ENCODE data around the gene MVK.

DNA sequence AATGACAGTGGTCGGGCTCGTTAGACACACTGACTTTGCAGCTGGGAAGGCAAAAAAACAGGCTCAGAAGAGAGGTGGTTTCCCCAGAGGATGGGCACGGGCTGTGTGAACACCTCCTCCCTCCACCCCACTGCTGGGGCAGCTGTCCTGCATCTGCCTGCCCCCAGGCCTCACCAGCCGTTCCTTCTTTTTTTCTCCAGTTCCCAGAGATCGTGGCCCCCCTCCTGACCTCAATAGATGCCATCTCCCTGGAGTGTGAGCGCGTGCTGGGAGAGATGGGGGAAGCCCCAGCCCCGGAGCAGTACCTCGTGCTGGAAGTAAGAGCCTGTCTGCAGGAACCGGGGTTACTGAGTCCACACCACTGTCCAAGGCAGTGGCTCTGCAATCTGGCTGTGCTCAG lies 17.4 kb downstream of the MVK start:
- no peak for TF ChIP-seq EZH2 (IDR thresholded peaks at IDR 0.05; ENCODE audit: insufficient read depth, low read length)
- TF ChIP-seq, protein P1, sequence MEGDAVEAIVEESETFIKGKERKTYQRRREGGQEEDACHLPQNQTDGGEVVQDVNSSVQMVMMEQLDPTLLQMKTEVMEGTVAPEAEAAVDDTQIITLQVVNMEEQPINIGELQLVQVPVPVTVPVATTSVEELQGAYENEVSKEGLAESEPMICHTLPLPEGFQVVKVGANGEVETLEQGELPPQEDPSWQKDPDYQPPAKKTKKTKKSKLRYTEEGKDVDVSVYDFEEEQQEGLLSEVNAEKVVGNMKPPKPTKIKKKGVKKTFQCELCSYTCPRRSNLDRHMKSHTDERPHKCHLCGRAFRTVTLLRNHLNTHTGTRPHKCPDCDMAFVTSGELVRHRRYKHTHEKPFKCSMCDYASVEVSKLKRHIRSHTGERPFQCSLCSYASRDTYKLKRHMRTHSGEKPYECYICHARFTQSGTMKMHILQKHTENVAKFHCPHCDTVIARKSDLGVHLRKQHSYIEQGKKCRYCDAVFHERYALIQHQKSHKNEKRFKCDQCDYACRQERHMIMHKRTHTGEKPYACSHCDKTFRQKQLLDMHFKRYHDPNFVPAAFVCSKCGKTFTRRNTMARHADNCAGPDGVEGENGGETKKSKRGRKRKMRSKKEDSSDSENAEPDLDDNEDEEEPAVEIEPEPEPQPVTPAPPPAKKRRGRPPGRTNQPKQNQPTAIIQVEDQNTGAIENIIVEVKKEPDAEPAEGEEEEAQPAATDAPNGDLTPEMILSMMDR (IDR thresholded peaks at IDR 0.05; ENCODE audit: insufficient read depth, low read depth, low read length) = no peak

Measured in astrocyte (in vitro differentiated cells and primary cell).